Psoas muscle (tissue), 8 donors: ENCODE data around the gene TIAL1. TPM values are rescaled to one million over a fixed set of nuclear protein-coding genes. Genes with fewer than 3 reads are reported as not detected.

ENCODE experiments used
- ATAC-seq, 4 donors: fragments of 200-7000 bp; cut with Tn5 transposase; one replicate each; pipeline ENCODE4 v1.9.1; 2020; ENCODE audit warnings: moderate library complexity in 3 of 4, mild to moderate bottlenecking in 2 of 4
- DNase-seq, 2 donors: peaks; one replicate each; pipeline ENCODE4 v3.0.0-alpha.2; 2020
- H3K27ac ChIP-seq: fragments of 200-600 bp; one replicate; pipeline ENCODE4 v1.8.0; 2022
- H3K27me3 ChIP-seq, 3 donors: fragments of 200-600 bp in 1 of 3; one replicate each; pipeline versions ENCODE4 v1.6.1 to v1.8.0; 2013 to 2022; ENCODE audit warnings: low read length in 2 of 3, mild to moderate bottlenecking in 2 of 3, moderate library complexity in 1 of 3; ENCODE audit not compliant: insufficient read depth in 3 of 3
- H3K36me3 ChIP-seq, 2 donors: fragments of 200-600 bp in 1 of 2; one replicate each; pipeline versions ENCODE4 v1.6.1 to v1.8.0; 2013 to 2022; ENCODE audit warnings: low read depth in 1 of 2, mild to moderate bottlenecking in 1 of 2, moderate library complexity in 1 of 2; ENCODE audit not compliant: insufficient read depth in 1 of 2
- H3K4me1 ChIP-seq: fragments of 200-600 bp; one replicate; pipeline ENCODE4 v1.8.0; 2022
- H3K4me3 ChIP-seq: fragments of 200-600 bp; one replicate; pipeline ENCODE4 v1.8.0; 2022; ENCODE audit warnings: mild to moderate bottlenecking
- H3K9me3 ChIP-seq: fragments of 200-600 bp; one replicate; pipeline ENCODE4 v1.8.0; 2022
- WGBS, 3 donors: extraction: QIAGEN DNeasy Blood & Tissue Kit; methylation state at CpG; one replicate each; pipeline versions ENCODE4 v1.1.6 to v1.1.7; 2013; 5-methylcytosine and 5-hydroxymethylcytosine counted together
- intact Hi-C, 2 donors: fragments of 100-400 bp; cut with DNase I; formaldehyde crosslinking; loops; one replicate each; pipeline versions ENCODE4 v1.11.0 to v1.14.2; 2022
- polyA plus RNA-seq, 3 donors: library from polyadenylated mRNA; stranded (reverse); fragments of 200-250 nt; gene quantifications; one replicate each; pipeline ENCODE4 v1.2.3, GENCODE V29; 2013
- total RNA-seq, 4 donors: library from RNA; stranded (reverse); fragmentation: NEBNext Ultra II Directional in 2 of 4; extraction: Animal tissue kit (Norgen Biotek cat#: 25700) in 2 of 4; gene quantifications; one replicate each; pipeline versions ENCODE4 v1.2.1 to v1.2.4, GENCODE V29; 2021 to 2023
- TF ChIP-seq, protein P1 (sequence below): fragments of 200-600 bp; IDR thresholded peaks from one replicate; pipeline ENCODE4 v1.8.0; 2022; ENCODE audit warnings: antibody characterized with exemption
- donor health status: healthy with polysubstance abuse.
- donor health status: DM: no; HTN: no; CAD: no; lungs with moderate emphysema.
- donor health status: Bipolar disorder and iron deficiency.
- donor health status: healthy.
- donor health status: DM: yes; HTN: yes; CAD: no.
- donor health status: DM: no; HTN: no; CAD: no.
- donor health status: DM: no; HTN: no; CAD: no.
- donor health status: DM: yes; HTN: yes; CAD: no.

The TIAL1 gene
- total and polyA plus RNA-seq, 7 donors, result 38.2 to 106 (median 79.3) TPM

DNA sequence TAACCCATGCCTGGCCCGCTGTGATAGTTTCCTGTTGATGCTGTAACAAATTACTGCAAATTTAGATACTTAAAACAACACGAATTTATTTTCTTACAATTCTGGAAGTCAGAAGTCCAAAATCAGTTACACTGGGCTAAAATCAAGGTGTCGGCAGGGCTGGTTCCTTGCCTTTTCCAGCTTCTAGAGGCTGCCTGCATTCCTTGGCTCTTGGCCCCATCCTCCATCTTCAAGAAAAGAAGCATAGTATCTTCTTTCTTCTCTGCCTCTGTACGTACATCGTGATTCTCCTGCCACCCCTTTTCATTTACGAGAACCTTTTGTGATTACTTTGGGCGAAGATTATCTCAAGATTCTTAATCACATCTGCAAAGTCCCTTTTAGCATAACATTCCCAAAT, 1.6 kb upstream of the TIAL1 start:
- TF ChIP-seq, protein P1, sequence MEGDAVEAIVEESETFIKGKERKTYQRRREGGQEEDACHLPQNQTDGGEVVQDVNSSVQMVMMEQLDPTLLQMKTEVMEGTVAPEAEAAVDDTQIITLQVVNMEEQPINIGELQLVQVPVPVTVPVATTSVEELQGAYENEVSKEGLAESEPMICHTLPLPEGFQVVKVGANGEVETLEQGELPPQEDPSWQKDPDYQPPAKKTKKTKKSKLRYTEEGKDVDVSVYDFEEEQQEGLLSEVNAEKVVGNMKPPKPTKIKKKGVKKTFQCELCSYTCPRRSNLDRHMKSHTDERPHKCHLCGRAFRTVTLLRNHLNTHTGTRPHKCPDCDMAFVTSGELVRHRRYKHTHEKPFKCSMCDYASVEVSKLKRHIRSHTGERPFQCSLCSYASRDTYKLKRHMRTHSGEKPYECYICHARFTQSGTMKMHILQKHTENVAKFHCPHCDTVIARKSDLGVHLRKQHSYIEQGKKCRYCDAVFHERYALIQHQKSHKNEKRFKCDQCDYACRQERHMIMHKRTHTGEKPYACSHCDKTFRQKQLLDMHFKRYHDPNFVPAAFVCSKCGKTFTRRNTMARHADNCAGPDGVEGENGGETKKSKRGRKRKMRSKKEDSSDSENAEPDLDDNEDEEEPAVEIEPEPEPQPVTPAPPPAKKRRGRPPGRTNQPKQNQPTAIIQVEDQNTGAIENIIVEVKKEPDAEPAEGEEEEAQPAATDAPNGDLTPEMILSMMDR, result no peak
- no peak overlapping the region for H3K27ac ChIP-seq
- H3K4me1 ChIP-seq, result peaks cover 29% of the 10 kb centered on the region
- 98 to 99% (median 98%) methylated on average over 7 of the region's 7 CpGs for WGBS, 3 donors
- H3K36me3 ChIP-seq, result no peaks in the 10 kb centered on the region
- intact Hi-C loops, result loop anchor here in 1 of 2 donors (5.0 kb wide), 1 partner anchor 54 kb away; the partner anchor contains the start of gene BAG3
- no peak overlapping the region for H3K4me3 ChIP-seq
- no peak for ATAC-seq
- no peaks in the 10 kb centered on the region for H3K9me3 ChIP-seq
- no peak for DNase-seq
- no peaks in the 10 kb centered on the region for H3K27me3 ChIP-seq

DNA sequence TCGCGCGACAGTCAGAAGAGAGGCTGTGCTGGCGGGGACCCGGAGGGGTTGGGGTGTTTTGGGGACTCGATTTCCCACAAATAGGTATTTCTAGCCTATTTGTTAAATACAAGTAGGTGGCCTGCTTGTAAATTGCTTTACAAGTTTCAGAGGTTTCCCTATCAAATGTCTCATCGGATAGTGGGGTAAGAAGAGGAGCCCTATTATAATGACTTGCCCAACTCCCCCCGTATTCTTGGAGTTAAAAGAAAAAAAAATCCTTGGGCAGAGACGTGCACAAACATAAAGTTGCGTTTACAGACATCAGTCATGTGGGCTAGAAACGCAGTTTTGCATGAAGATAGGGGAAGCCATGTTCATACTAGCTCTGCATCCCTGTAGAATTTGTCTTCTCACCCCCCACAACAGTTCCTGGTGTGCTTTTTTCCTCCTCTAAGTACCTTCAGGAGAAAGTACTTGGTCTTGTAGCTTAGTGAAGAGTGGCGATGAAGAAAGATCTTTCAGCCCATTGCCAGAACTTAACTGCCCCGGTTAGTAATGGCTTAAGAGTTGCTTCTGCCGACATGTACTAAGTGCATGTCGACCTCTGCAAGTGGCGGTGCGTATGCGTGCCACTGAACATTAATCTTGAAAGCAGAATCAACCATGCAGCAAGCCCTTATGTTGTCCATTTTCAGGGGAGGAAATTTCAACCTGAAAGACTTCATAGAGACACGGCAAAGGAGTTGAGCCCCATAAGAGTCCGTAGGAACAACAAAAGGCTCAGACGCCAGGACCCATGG, 832 bp upstream of the TIAL1 start:
- Histone ChIP-seq H3K27me3 (no peaks in the 10 kb centered on the region), H3K27ac (peak overlapping the region; percentile 98), H3K4me1 (peaks cover 36% of the 10 kb centered on the region), H3K36me3 (no peaks in the 10 kb centered on the region), H3K4me3 (peak overlapping the region; percentile 91), H3K9me3 (no peaks in the 10 kb centered on the region)
- intact Hi-C loops, result loop anchor here (1.0 to 5.0 kb wide), 2 partner anchors 53 to 55 kb away; partner anchors contain the start of gene BAG3 (in 1 of the 2)
- TF ChIP-seq, protein P1, result no peak
- 45 to 46% (median 46%) methylated on average over 21 of the region's 21 CpGs for WGBS, 3 donors
- no peak for ATAC-seq
- DNase-seq, result no peak

DNA sequence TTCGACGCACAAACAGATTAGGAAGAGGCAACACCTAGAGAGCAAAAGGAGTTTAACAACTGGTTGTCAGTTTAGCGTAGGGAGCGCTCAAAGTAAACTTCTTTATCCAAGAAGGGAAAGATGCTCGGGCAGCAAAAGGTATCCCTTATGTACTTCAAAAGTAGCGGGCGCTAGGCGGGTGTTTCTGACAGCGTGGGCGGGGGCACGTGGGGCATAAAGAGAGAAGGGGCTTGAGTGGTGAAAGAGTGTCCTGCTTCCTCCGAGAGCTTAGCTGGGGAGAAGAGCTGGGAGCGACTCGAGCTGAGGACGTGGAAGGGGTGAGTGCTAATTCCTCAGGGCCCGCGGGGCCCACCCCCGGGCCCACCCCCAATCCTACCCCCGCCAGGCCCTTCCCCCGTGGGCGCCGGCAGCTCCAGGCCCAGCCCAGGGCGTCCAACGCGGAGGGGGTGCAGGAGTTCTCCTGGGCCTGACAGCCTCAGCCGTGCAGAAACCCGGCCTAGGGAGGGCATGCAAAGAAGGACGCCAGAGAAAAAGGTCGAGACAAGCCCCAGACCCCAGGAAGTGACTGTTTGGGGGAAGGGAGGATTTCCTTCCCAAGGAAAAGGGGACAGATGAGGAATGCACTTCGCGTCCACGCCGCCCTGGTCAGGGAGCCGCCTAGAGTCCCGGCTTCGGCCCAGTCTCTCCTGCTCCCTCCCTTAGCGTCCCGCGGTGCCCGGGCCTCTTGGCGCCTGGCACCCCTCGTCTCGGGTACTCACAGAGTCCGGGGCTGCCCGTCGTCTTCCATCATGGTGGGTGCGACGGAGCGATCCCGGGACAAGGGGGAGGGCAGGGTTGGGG, 868 bp downstream of the TIAL1 start:
- peaks cover 49% of the 10 kb centered on the region for H3K4me1 ChIP-seq
- H3K4me3 ChIP-seq, result peak overlapping the region; percentile 91
- H3K27ac ChIP-seq, result peak overlapping the region; percentile 98
- H3K36me3 ChIP-seq, result peaks cover 0 to 3% of the 10 kb centered on the region in 2 donors
- peak; percentile 52 to 69 for DNase-seq
- H3K27me3 ChIP-seq, result no peaks in the 10 kb centered on the region
- 0 to 1% (median 0%) methylated on average over 33 to 50 of the region's 50 CpGs for WGBS, 3 donors
- no peaks in the 10 kb centered on the region for H3K9me3 ChIP-seq
- peak; percentile 33 to 58 (median 46) for ATAC-seq
- intact Hi-C loops, result loop anchor here in 1 of 2 donors (5.0 kb wide), 1 partner anchor 56 kb away; the partner anchor contains the start of gene BAG3
- TF ChIP-seq, protein P1, result no peak

DNA sequence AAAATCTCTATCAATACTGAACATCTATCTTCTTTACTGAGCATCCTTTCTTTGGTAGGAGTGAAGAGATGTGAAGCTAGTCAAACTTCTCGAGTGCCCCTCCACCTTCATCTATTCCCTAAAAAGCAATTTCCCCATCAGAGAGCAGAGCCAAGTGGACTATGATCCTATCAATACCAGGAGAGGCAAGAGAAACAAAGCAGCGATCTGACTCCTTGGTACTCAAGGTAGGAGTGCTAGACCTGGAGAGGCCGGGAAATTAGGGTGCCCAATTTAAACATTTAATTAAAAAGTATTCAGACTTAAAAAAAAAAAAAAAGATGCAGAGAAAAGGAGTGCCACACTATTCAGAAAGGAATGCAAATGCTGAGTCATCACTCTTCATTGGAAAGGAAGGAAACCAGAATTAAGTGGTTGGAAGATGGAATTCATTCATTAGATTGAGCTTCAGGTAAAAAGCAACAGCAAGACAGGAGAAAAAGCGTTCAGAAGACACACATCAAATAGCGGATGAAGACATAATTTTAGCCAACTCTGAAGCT, 1.6 kb downstream of the TIAL1 start:
- WGBS, 3 donors, result 25 to 27% (median 25%) methylated on average over 5 of the region's 5 CpGs
- no peak for DNase-seq
- Histone ChIP-seq H3K27ac (peak overlapping the region; percentile 98), H3K27me3 (no peaks in the 10 kb centered on the region), H3K4me3 (peak overlapping the region; percentile 91), H3K4me1 (peaks cover 49% of the 10 kb centered on the region), H3K9me3 (no peaks in the 10 kb centered on the region), H3K36me3 (peaks cover 0 to 9% of the 10 kb centered on the region in 2 donors)
- no peak for ATAC-seq
- intact Hi-C loops, result loop anchor here in 1 of 2 donors (5.0 kb wide), 1 partner anchor 57 kb away; the partner anchor contains the start of gene BAG3
- TF ChIP-seq, protein P1, result no peak
